Panc1 (cell line): Measurements from ENCODE around the gene VWDE. TPM values are rescaled to one million over a fixed set of nuclear protein-coding genes. Genes with fewer than 3 reads are reported as not detected.

Source experiments
- ATAC-seq: fragments of 200-7000 bp; cut with Tn5 transposase; 2 replicates; pipeline ENCODE4 v1.9.1; 2020; ENCODE audit warnings: mild to moderate bottlenecking, moderate library complexity
- BruUV-seq: library from RNA; stranded (reverse); fragments of 400-500 nt; replicated peaks from 2 replicates; lab custom pipeline; 2021; lab: Mats Ljungman, UMichigan
- CTCF ChIA-PET: fragments of 300-600 bp; sonication (Branson Sonifier 250); formaldehyde crosslinking; loops from one replicate; lab custom pipeline; 2022; ENCODE audit warnings: antibody characterized with exemption; lab: Charles Lee
- POLR2A ChIA-PET: fragments of 300-600 bp; sonication (Branson Sonifier 250); formaldehyde crosslinking; loops from one replicate; lab custom pipeline; 2022; ENCODE audit warnings: antibody characterized with exemption; lab: Charles Lee
- DNase-seq: peaks from one replicate; pipeline ENCODE4 v3.0.0-alpha.2; 2010; ENCODE audit warnings: low read depth, low spot score
- H3K27ac ChIP-seq: 2 replicates; pipeline ENCODE4 v1.5.1; 2011; ENCODE audit warnings: mild to moderate bottlenecking, low read length, inconsistent platforms
- H3K27me3 ChIP-seq: fragments of 200-500 bp; sonication (Bioruptor generic); 2 replicates; pipeline ENCODE4 v1.6.0; 2014; ENCODE audit warnings: low read length, inconsistent platforms; ENCODE audit not compliant: control insufficient read depth, insufficient read depth
- H3K36me3 ChIP-seq: fragments of 200-500 bp; sonication (Bioruptor generic); 2 replicates; pipeline ENCODE4 v1.5.1; 2014; ENCODE audit warnings: inconsistent platforms, mild to moderate bottlenecking, low read length, moderate library complexity; ENCODE audit not compliant: control insufficient read depth, insufficient read depth
- H3K4me1 ChIP-seq: 2 replicates; pipeline ENCODE4 v1.5.1; 2011; ENCODE audit warnings: inconsistent platforms, mild to moderate bottlenecking, low read length, moderate library complexity; ENCODE audit not compliant: control insufficient read depth, insufficient read depth
- H3K4me3 ChIP-seq, 2 experiments: 2 replicates each; pipeline ENCODE4 v1.5.1; 2011 to 2012; ENCODE audit warnings: low read depth in 2 of 2, low read length in 2 of 2, mild to moderate bottlenecking in 2 of 2, inconsistent platforms in 1 of 2, moderate library complexity in 1 of 2
- H3K9me3 ChIP-seq: fragments of 200-500 bp; sonication (Bioruptor generic); 2 replicates; pipeline ENCODE4 v1.5.1; 2014; ENCODE audit warnings: low read depth, mild to moderate bottlenecking, inconsistent platforms, low read length, moderate library complexity; ENCODE audit not compliant: control insufficient read depth, insufficient read depth
- CTCF ChIP-seq: fragments of 450-650 bp; IDR thresholded peaks from 2 replicates; pipeline ENCODE4 v1.5.1; 2017; ENCODE audit warnings: mild to moderate bottlenecking
- SIN3A ChIP-seq: IDR thresholded peaks from 2 replicates; pipeline ENCODE4 v1.6.1; 2012; ENCODE audit warnings: low read depth, mild to moderate bottlenecking, low read length, moderate library complexity, borderline replicate concordance; ENCODE audit not compliant: insufficient read depth
- TCF7L2 ChIP-seq: IDR thresholded peaks from 2 replicates; pipeline ENCODE4 v1.6.1; 2011; ENCODE audit warnings: mild to moderate bottlenecking, low read depth, low read length, inconsistent platforms
- in situ Hi-C: cut with HindIII; loops from 2 replicates; pipeline ENCODE4 v1.10.0; 2016; ENCODE audit warnings: low sequenced_read_pairs, low pct_unique_long_range_greater_than_20kb
- intact Hi-C: fragments of 100-400 bp; cut with micrococcal nuclease; formaldehyde crosslinking; loops from one replicate; pipeline ENCODE4 v1.10.0; 2022; ENCODE audit not compliant: unreplicated experiment
- total RNA-seq: library from RNA; stranded (reverse); gene quantifications from one replicate; pipeline ENCODE4 v1.2.1, GENCODE V29; 2021; ENCODE audit not compliant: unreplicated experiment

VWDE gene
- total RNA-seq, 1 experiment from 2014 or later, result 8.5 TPM

GRCh38 chr7:12434012-12434642, 30.5 kb upstream of the VWDE start:
- H3K4me1 ChIP-seq, result no peaks in the 10 kb centered on the region
- H3K9me3 ChIP-seq, result no peaks in the 10 kb centered on the region
- no peak overlapping the region for H3K4me3 ChIP-seq
- DNase-seq (no peak), ATAC-seq (no peak)
- TF ChIP-seq TCF7L2 (no peak), CTCF (peak; percentile 68; the same call in 1 of the 2 replicates)
- in situ Hi-C loops (no loop called here), intact Hi-C loops (loop anchor here (10.0 kb wide), 1 partner anchor 61 kb away; no protein-coding TSS in a partner anchor)
- no peaks in the 10 kb centered on the region for H3K27me3 ChIP-seq
- no peak overlapping the region for H3K27ac ChIP-seq
- ChIA-PET POLR2A (no interaction called here), CTCF (interaction anchor here (0.6 to 1.5 kb wide), 6 partner anchors 14 to 182 kb away, joined by 3 to 9 read pairs (median 3); partner anchors contain the start of gene VWDE)
- BruUV-seq, result no TSS peak
- H3K36me3 ChIP-seq, result no peaks in the 10 kb centered on the region

GRCh38 chr7:12431886-12432556, 28.4 kb upstream of the VWDE start:
- no peak overlapping the region for H3K27ac ChIP-seq
- ChIA-PET POLR2A (no interaction called here), CTCF (no interaction called here)
- H3K36me3 ChIP-seq, result no peaks in the 10 kb centered on the region
- no peak for ATAC-seq
- H3K4me3 ChIP-seq, result no peak overlapping the region
- H3K9me3 ChIP-seq, result no peaks in the 10 kb centered on the region
- intact Hi-C loops (loop anchor here (10.0 kb wide), 1 partner anchor 63 kb away; no protein-coding TSS in a partner anchor), in situ Hi-C loops (no loop called here)
- no peaks in the 10 kb centered on the region for H3K4me1 ChIP-seq
- DNase-seq, result no peak
- H3K27me3 ChIP-seq, result no peaks in the 10 kb centered on the region
- no peak for TF ChIP-seq CTCF
- BruUV-seq, result no TSS peak

- Histone ChIP-seq H3K27ac (no peak overlapping the region), H3K27me3 (no peaks in the 10 kb centered on the region), H3K9me3 (no peaks in the 10 kb centered on the region), H3K36me3 (no peaks in the 10 kb centered on the region), H3K4me3 (no peak overlapping the region), H3K4me1 (no peaks in the 10 kb centered on the region; the same call in 1 of the 2 replicates)
- DNase-seq (no peak), ATAC-seq (no peak)
- POLR2A ChIA-PET, result no interaction called here
- intact Hi-C loops (no loop called here), in situ Hi-C loops (no loop called here)
- TF ChIP-seq TCF7L2 (no peak), SIN3A (no peak)
- CTCF ChIA-PET, result no interaction called here
- BruUV-seq, result no TSS peak
Observed at GRCh38 chr7:12425311-12425710, 21.6 kb upstream of the VWDE start.
